GM12892 (cell line): ENCODE results near the gene PDE8A.

Experiments used
- POLR2A ChIP-seq: IDR thresholded peaks from 2 replicates; pipeline ENCODE4 v1.6.1; 2011; ENCODE audit warnings: low read depth, low read length, control low read depth
- POLR2AphosphoS5 ChIP-seq: IDR thresholded peaks from 2 replicates; pipeline ENCODE4 v1.6.1; 2011; ENCODE audit warnings: low read depth, low read length, control low read depth
- TAF1 ChIP-seq: IDR thresholded peaks from 2 replicates; pipeline ENCODE4 v1.6.1; 2011; ENCODE audit warnings: low read depth, mild to moderate bottlenecking, control low read depth, low read length, borderline replicate concordance

DNA sequence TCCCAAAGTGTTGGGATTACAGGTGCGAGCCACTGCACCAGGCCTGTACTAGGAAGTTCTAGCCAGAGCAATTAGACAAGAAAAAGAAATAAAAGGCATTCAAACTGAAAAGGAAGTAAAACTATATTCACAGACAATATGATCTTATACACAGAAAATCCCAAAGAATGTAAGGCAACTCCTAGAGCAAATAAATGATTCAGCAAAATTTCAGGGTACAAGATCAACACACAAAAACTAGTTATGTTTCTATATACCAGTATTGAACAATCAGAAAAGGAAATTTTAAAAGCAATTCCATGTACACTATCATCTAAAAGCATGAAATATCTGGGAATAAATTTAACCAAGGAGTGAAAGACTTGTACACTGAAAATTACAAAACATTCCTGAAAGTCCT lies 180.6 kb downstream of the PDE8A start:
- TF ChIP-seq POLR2A (no peak), POLR2AphosphoS5 (no peak), TAF1 (no peak)
